Daoy (cell line): ENCODE measurements around the gene VSTM2L. TPM values are rescaled to one million over a fixed set of nuclear protein-coding genes. Genes with fewer than 3 reads are reported as not detected.

ENCODE experiments used
- DNase-seq: peaks from one replicate; pipeline ENCODE4 v3.0.0-alpha.2; 2015; ENCODE audit warnings: low read depth
- total RNA-seq: library from RNA; depleted of rRNA; stranded (reverse); fragments of >200 nt; shearing (Covaris generic); gene quantifications from 2 replicates; pipeline ENCODE4 v1.2.3, GENCODE V29; 2014

Gene VSTM2L
- total RNA-seq, 1 experiment from 2014 or later: 10.0 TPM

DNA sequence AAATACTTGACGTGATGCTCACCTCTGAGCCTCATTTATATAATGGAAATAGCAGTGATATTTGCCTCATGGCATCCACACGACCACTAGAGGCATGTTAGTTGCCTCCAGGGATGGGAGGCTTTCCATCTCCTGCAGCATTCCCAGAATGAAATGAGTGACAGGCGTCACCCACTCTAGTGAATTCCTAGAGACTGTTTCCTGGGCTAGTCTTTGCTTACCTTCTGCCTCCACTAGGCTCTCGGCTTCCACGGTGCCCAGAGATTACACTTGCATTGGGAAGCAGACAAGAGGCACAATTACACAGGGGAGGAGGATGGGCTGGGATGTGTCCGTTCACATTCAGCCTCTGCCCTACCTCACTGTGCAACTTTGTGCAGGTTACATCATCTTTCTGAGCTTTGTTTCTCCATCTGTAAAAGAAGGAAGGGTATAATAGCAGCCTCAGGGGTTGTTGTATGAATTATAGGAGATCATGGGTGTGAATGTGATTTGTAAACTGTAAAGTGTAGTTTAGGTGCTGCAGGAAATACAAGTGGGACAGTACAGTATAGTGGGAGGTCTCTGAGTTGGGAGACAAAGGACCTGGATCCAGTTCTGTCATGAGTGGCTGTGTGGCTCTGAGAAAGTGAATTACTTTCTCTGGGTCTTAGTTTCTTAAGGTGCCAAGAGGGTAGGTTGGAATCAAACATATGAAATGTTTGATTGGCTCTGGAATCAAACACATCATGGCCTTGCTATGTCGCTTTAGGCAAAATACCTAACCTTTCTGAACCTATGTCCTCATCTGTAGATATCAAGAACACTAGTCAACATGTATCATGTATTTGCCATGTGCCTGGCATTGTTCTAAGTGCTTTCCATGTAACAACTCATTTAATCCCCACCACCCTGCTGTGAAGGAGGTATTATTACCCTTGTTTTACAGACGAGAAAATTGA is 3.6 kb upstream of the VSTM2L start:
- DNase-seq: no peak

DNA sequence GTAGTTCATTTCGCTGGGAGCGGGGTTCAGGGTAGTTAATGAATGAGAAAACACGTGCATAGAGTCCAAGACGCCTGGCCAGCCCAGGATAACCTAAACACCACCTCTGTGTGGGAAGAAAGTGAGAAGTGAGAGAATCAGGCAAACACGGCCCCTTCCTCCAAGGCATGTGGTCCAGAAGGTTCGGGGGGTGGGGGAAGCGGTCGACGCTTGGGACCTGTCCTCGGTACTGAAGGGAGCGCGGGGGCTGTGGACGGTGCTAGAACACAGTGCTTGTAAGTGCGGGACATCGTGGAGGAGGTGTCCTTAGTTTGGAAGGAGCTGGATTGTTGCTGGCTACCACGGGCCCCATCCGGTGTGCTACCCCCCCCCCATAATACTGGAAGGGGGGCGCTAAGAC is 1.7 kb upstream of the VSTM2L start:
- no peak for DNase-seq

DNA sequence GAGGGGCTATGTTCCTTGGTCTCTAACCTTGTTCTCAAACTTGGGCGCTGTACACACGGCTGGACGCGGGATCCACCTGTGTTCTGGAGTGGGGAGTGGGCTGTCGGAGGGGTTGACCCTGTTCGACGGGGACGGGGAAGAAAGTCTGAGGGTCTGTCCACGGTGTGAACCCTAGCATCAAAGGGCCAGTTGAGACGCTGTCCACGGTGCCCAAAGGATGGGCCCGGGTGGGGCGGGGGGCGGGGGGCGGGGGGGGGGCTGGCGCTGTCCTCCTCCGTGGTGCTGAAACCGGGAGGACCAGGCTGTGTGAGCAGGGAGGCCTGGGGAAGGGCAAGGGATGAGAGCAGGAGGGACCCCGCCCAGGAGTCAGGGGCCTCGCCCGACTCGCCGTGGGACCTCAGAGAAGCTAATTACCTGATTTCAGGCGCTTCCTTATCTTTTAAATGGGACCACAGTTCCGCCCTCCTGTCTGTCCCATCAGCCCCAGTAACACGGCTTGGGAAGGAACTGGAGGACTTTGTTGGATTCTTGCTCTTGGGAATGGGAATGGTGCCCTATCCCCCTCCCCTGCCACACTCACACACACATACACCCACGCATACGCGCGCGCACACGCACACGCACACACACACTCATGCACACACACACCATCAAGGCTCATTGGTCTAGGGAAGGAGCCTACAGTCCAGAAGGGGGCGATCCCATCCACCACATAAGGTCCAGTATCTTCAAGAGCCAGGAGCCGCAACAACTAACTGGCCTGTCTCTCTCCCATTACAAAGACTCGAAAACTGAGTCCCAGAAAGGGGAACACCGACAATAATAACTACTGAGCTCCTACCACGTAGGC is 1.0 kb upstream of the VSTM2L start:
- peak; percentile 79 for DNase-seq

DNA sequence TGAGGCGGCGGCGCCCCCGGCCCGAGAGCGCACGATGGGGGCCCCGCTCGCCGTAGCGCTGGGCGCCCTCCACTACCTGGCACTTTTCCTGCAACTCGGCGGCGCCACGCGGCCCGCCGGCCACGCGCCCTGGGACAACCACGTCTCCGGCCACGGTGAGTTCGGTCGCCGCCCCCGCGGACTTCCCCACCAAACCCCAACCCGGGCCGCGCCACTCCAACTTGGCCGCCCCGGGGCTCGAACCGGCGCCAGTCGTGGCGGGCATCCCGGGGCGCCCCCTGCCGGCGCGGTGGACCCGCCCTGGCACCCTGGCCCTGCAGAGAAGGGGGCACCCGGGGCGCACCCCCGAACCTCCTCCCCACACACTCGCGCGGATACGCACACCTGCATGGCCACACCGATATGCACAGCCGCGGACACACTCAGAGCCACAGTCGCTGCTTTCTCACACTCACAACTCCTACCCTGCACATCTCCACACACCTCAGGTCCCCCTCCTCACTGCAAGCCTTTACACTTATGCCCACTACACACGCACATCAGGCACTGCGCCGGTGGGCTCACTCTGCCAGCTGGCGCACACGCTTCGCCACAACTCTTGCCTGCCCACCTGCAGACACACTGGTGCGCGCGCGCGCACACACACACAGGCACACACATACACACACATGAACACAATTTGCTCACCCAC is 535 bp downstream of the VSTM2L start:
- DNase-seq: no peak

DNA sequence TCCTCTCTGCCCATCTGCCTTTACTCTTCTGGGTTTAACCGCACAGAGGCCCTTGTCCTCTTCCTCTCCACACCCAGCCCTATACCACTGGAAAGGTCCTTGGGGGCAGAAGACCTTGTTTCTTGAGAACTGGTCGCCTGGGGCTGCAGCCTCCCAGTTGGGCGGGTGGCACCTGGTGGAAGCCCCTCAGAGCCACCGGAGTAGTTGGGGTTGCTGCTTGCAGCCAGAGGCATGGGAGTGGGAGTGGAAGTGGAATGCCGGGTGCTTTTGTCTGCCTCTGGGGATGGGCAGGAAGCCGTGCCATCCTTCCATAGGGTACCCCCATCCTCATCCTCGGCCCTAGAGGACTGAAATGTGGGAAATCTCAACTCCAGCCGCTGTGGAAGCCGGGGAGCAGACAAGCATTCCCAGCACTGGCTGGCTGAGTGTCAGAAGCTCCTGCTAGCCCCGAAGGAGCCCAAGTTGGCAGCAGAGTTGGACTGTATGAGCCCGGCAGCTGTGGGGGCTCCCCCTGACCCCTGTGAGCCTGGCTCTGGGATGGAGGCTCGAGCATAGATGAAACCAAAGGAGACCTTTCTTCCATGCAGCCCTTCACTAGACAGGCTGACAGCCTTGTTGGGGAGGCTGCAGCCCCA is 1.2 kb downstream of the VSTM2L start:
- DNase-seq: no peak

DNA sequence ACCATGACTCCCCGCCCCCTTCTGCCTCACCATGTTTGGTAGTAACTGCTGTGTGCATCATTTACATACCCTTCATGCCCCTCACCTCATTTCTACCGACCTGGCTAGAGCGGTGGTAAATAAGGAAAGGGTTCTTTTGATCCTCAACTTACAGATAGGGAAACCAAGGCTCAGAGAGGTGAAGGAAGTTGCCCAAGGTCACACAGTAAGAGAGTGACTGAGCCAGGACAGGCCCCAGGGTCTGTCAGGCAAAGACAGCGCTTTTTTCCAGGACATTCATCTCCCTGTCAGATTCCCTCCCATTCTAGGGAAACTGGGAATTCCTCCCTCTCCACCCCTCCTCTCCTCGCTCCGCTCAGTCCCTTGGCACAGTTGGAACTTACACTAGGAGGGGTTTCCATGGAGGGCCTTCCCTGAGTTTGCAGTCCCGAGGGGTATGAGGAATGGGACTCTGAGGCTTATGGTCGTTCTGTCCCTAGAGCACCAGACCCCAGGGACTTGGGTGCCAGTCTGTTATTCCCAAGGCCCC is 2.0 kb downstream of the VSTM2L start:
- no peak for DNase-seq

DNA sequence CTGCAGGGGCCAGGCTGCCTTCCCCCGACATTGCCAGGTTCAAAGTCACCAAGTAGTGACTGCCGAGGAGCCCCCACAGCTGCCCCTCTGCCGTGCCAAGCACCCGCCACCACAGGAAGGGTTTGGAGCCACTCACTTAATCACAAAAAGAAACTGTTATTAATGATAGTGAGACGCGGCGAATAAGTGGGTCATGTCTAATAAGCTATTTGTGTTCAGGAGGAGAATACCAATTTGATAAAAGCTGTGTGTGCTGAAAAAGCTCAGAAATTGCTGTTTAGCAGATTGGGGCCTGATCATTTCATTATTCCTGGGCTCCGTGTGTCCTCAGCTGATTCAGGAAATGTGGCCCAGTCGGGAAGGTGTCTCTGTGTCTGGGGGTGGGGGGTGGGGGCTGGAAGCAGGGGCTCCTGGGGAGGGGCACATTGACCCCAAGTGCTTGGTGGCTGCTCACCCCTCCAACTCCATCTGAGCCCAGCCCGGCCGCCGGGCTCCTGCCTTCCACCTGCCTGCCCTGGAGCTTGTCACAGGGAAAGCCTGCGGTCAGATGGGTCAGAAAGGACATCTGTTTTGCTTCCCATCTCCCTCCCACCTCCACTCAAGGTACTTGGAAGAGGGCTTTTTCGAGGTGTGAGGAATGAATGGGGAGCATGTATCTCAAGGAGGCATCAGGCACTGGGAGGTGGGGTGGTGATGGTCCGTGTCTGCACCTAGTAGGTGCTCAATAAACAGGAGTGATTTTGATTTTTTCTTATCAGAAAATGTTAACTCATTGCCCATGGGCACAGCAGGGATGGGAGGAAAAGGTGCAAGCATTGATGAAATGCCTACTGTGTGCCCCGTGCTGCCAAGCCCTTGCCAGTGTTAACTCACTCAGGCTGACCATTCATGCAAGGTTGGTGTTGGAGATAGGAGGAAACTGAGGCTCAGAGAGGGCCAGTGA is 3.0 kb downstream of the VSTM2L start:
- no peak for DNase-seq

DNA sequence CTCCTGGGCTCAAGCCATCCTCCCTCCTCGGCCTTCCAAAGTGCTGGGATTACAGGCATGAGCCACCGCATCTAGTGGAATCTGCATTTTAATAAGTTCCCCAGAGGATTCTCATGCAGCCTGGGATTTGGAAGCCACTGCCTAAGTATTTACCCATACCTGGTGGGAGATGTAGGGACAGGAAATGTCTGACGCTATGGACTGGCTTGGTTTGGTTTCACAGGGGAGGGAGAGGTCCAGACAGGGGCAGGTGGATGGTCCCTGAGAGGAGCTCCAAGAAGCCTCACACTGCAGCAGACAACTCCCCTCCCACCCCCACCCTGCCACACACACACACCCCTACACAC is 4.4 kb downstream of the VSTM2L start:
- no peak for DNase-seq

DNA sequence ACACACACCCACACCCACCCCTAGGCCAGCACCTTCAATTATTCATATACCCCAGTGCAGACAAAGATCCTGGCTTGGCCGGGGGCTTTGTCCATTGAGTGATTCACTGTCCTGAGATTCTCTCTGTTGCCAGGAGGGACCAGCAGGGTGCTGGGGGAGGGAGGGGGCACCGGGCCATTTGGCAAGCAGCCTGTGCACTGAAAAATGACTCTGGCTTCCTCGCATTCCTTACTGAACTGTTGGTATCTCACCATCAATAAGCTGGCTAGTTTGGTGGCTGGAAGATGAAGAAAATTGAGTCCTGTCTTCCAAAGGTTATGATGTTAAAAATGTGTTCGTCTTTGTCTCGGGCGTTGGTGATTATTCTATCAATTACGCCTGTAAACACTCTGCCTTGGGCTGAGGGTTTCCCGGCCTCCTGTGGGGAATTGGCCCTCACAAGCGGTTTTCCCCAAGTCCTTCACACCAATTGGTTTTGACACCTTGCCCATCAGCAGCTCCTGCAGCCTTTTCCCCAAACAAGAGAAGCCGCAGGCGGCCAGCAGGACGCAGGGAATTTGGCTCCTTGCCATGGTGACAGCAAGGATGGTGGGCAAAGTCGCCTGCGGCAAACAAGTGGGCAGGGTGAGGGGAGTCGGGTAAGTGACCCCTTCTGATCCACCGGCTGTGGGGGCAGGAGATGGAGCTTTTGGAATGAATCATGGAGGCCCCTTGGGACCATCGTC is 4.9 kb downstream of the VSTM2L start:
- peak; percentile 91 for DNase-seq

DNA sequence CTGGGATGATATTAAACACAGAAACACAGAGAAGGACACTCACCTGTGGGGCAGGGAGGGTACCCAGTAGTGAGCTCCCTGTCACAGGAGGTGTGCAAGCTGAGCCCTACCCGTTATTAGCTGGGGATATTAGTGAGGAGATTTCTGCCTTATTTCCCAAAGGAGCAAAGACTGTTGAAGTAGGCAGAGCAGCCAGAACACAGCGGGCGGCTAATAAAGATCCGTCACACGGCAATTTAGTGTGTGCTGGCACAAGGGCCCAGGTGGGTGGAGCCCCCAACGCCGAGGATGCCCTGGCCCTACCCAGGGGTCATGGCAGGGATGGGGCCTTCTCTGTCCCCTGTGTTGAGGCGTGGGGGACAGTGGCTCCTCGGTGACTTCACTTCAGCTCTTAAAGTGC is 8.3 kb downstream of the VSTM2L start:
- no peak for DNase-seq

DNA sequence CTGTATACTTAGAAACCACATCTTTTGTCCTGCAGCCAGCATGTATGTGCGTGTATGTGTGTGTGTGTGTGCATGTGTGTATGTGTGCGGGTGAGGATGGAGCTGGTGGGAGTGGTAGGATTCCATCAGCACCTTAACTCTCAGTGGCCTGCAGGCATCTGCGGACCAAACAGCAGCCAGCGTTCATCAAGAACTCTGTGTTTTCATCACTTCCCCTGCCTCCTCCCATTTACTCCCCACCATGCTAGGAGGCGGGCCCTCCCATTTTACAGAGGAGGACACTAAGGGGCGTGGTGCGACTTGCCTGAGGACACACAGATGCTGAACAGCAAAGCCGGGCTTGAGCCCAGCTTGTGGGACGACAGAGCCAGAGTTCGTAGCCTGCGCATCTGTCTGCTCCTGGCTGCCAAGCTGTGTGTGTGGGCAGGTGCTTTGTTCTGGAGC is 8.9 kb downstream of the VSTM2L start:
- peak; percentile 60 for DNase-seq

DNA sequence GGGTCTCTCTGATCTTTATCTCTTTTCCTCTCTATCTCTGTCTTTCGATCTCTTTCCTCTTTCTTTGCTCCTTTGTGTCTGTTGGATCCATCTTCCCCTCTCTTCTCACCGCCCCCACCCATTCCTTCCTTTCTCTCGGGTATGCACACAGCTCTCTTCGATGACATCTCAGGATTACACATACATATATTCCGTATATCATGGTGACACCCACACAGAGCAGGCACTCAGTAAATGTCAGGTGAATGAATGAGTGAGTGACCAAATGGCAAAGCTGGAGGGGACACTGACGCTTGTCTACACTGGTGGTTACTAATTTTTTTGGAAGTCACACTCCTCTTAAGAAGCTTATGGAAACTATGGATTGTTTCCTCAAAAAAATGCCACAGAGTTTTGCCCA is 9.9 kb downstream of the VSTM2L start:
- no peak for DNase-seq

DNA sequence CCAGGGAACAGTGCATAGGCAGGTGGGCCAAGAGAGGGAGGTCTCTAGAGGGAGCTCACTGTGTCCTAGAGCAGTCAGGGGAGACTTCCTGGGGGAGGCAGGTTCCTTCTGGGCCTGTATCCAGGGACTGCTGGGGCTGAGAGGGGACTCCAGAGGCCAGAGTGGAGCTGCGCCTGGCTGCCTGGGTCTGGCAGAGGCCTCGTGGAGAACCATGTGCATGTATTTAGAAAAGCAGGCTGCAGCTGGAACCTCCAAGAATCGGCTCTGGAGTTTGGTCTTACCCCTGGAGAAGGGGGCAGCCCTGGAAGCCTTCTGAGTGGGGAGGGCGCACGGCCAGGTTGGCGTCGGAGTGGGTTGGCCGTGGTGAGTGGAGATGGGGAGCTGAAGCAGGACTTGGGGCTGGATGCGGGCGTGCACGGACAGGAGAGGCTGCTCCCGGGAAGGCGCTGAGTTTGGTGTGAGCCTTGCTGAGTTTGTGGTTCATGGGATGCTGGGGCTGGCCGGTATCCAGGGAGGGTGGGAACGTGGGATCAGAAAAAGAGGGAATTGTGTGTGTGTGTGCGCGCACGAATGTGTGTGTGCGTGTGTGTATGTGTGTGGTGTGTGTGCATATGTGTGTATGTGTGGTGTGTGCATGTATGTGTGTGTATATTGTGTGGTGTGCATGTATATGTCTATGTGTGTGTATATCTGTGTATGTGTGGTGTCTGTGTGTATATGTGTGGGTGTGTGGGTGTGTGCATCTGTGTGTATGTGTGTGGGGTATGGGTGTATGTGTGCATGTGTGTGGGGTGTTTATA is 10.8 kb downstream of the VSTM2L start:
- DNase-seq: no peak

DNA sequence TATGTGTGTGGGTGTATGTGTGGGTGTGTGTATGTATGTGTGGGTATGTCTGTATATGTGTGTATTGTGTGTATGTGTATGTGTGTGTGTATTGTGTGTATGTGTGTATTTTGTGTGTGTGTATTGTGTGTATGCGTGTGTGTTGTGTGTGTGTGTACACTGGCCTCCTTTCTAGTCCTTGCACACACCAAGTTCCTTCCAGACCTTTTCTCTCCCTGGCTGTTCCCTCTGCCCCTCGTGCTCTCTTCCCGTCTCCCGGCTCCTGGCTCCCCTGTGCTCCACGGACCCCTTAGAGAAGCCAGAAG is 11.4 kb downstream of the VSTM2L start:
- no peak for DNase-seq

DNA sequence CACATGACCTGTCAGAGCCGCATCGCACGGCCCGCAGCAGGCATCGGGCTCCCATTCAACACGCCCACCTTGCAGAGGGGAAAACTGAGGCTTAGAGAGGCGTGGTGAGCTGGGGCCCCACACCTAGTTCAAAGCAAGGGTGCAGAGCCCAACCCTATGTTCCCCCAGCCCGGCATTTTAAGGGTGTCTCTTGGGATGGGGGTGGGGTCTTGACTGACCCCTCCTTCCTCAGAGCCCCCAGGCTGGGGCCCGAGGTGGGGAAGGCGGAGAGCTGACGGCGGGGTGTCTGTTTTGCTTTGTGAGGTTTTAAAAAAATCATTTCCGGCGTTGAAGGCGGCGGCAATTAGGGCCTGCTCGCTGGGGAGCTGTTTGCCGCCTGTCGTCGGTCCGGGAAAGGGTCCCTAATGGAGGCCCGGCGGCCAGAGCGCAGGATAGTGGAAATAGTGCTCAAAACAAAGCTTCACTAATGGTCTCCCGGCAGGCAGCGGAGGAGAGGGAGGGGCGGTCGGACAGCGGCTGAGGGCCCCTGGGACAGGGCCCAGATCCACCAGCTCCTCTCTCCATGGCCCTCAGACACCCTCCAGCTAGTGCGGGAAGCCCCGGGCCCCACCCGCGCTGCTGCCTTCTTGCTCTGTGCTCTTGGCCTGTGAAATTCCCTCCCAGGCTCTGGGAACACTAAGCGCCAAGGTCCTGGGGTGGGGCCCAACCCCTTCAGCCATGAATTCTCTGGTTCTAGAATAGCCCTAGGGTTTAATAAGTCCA is 11.9 kb downstream of the VSTM2L start:
- no peak for DNase-seq

DNA sequence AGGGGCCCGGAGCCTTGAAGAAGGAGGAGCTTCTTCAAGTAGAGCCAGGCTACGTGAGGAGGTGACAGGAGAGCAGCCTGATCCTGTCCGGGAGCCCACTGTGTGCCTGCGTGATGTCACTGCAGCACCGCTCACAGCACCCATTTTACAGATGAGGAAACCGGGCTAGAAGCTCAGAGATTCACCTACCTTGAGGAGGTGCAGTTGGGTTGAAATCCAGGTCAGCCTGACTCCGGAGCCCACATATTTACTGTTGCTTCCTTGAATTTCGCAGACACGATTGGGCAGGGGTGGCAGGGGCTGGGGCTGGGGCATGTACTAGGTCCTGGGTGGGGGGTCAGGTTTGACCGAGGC is 12.5 kb downstream of the VSTM2L start:
- DNase-seq: no peak

DNA sequence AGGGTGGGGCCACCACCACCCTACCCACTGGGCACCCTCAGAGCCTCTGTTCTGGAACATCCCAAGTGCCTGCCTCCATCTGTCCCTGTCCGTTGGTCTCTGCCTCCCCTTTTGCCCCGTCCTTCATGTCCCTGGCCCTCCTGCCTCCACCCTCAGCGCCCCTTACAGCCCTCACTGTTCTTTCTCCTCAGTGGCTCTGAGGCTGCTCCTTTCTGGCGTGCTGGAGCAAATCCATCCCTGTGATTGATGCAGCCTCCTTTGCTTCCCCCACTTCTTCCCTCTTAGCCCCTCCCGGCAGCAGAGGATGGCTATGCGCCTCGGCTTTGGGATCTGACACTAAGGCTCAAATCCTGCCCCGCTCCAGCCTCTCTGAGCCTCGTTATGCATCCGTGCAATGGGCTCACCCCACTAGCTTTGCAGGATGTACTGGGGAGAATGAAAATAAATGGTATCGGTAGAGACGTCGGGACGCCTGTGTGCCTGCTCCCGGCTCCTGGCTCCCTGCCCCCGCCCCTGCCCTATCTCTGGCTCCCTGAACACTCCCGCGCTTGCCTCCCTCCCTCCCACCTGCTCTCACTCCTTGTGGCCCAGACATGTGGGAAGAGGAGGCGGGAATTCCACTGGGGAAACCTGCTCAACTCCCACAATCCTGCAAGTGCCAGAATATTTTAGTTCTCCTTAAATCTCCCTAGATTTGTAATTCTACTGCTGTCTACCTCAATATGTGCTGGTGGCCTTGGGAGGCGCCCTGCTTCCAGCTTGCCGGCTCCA is 13.1 kb downstream of the VSTM2L start:
- no peak for DNase-seq

DNA sequence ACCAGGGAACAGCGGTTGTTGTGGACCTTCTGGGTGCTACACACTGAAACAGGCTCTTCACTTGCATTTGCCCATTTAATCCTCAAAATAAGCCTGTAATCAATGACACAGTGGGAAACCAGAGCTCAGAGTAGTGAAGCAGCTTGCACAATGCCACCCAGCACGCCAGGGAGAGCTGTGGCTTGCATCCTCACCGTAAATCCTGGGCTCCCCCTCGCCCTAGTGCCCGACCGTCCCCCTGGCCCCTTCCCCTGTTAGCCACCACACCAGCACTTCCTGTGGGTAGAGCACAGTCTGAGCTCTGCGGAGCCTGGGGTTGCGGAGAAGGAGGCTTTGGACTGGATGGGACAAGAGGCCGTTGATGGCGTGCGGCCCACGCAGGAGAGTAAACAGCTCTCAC is 14.5 kb downstream of the VSTM2L start:
- no peak for DNase-seq
